GM19240 (cell line): ENCODE data around the gene MSX2.

Source experiments
- DNase-seq: peaks from one replicate; pipeline ENCODE4 v3.0.0; 2011; ENCODE audit warnings: low spot score; ENCODE audit not compliant: insufficient read length

Gene MSX2

GRCh38 chr5:174773371-174773770, 49.0 kb downstream of the MSX2 start:
- no peak for DNase-seq

GRCh38 chr5:174775081-174775480, 50.7 kb downstream of the MSX2 start:
- no peak for DNase-seq

- no peak for DNase-seq
Measured at GRCh38 chr5:174777111-174777510, 52.7 kb downstream of the MSX2 start.

GRCh38 chr5:174777583-174777982, 53.2 kb downstream of the MSX2 start:
- DNase-seq = no peak
